Measurements from ENCODE around the gene R3HDM4.
"Not testable (repeated sequence)": the region's sequence is repeated elsewhere in the genome, so short reads cannot be mapped to it uniquely, and the experiment has no call there.

The R3HDM4 gene

DNA sequence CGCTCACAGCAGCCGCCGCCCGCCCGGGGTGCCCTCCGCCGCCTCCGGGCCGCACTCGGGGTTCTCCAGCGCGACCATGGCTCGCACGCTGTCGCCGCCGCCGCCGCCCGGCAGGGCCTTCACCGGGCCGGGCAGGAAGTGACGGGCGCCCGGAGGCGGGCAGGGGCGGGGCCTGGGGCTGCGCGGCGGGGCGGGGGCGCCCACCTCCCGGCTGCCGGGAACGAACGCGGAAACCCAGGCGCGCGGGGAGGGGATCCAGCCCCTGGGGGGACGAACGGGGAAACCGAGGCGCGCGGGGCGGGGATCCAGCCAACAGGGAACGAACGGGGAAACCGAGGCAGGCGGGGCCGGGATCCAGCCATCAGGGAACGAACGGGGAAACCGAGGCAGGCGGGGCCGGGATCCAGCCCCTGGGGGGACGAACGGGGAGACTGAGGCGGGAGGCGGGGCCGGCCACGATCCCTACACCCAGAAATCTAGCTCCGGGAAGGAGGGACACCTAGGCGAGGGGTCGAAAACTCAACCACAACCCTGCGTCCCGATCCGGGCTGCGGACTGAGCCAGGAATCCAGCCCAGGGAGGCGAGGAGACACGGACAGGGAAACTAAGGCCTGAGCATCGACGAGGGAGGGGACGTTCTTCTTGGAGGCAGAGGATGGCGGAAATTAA is at the start of gene R3HDM4:
R3HDM4 (minus strand) TSS at position 140 of the 669 bp plus-strand sequence; CDS start at position 78, 62 bp downstream.
- DNase-seq (ENCODE audit: low read depth in 2 of 2) = peak; percentile 71 to 73

- DNase-seq (ENCODE audit: low read depth in 2 of 2) = no peak
Measured at GRCh38 chr19:961866-962620, 49.0 kb upstream of the R3HDM4 start.

DNA sequence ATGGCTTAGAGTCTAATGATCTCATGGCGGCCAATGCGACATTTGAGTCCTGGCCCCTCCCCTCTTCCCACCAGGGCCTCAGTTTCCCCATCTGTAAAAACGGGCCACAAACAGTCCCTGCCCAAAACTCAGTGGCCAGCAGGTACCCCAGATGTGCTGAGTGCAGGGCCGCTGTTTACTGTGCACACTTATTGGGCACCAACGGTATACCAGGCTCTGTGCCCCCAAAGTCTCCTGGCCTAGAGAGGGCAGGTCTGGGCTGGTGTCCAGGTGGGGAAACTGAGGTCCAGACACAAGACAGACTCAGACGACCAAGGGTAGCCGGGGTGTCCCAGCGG is 47.6 kb upstream of the R3HDM4 start:
- no peak for DNase-seq (ENCODE audit: low read depth in 2 of 2)

DNA sequence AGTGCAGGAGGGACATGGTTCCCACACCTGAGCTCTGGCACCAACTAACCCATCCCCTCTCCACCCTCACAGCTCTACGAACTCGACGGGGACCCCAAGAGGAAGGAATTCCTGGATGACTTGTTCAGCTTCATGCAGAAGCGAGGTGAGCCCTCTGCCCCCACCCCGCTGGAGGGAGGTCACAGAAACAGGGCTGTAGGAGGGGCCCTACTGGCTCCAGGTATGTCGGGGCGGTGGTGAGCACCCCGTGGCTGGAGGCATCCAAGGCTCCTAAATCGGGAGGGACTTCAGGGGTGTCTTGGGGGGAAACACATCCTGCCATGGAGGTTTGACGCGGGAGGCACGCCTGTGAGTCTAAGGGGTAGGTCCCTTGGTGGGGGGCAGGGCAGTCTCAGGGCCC is 47.0 kb upstream of the R3HDM4 start:
- DNase-seq (ENCODE audit: low read depth in 2 of 2) = no peak

DNA sequence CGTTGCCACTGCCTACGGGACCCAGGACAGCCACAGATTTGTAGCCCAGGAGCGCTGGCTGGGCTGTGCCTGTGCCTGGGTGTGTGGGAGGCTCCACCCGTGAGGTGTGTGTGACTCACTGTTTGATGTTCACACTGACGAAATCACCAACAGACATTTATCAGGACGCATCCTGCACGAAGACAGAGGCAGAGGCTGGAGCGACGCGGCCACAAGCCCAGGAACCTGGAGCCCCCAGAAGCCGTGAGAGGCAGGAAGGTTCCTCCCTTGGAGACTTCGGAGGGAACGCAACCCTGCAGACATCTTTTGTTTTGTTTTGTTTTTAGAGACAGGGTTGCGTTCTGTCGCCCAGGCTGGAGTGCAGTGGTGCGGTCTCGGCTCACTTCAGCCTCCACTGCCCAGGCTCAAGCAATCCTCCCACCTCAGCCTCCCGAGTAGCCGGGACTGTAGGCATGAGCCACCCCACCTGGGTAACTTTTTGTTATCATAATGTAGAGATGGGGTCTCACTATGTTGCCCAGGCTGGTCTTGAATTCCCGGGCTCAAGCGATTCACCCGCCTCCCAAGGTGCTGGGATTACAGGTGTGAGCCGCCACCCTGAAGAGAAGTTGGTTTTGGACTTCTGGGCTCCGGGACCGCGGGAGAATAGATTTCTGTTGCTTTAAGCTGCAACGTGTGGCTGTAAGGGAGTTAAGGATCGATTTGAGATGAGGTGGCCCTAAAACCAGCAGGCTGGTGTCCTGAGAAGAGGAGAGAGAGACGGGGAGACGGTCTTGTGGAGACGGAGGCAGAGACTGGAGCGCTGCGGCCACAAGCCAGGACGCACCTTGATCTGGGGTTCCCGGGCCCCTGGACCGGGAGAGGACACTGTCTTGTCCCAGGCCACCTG is 46.2 kb upstream of the R3HDM4 start:
- DNase-seq (ENCODE audit: low read depth in 2 of 2) = no peak

- DNase-seq (ENCODE audit: low read depth in 2 of 2) = not testable (repeated sequence)
Measured at GRCh38 chr19:957578-957977, 44.6 kb upstream of the R3HDM4 start.

- no peak for DNase-seq (ENCODE audit: low read depth in 2 of 2)
Measured at GRCh38 chr19:956766-957440, 43.9 kb upstream of the R3HDM4 start.

- no peak for DNase-seq (ENCODE audit: low read depth in 2 of 2)
Measured at GRCh38 chr19:955803-956765, 43.1 kb upstream of the R3HDM4 start.

- no peak for DNase-seq (ENCODE audit: low read depth in 2 of 2)
Measured at GRCh38 chr19:954672-955494, 41.9 kb upstream of the R3HDM4 start.

- no peak for DNase-seq (ENCODE audit: low read depth in 2 of 2)
Measured at GRCh38 chr19:954272-954671, 41.3 kb upstream of the R3HDM4 start.

DNA sequence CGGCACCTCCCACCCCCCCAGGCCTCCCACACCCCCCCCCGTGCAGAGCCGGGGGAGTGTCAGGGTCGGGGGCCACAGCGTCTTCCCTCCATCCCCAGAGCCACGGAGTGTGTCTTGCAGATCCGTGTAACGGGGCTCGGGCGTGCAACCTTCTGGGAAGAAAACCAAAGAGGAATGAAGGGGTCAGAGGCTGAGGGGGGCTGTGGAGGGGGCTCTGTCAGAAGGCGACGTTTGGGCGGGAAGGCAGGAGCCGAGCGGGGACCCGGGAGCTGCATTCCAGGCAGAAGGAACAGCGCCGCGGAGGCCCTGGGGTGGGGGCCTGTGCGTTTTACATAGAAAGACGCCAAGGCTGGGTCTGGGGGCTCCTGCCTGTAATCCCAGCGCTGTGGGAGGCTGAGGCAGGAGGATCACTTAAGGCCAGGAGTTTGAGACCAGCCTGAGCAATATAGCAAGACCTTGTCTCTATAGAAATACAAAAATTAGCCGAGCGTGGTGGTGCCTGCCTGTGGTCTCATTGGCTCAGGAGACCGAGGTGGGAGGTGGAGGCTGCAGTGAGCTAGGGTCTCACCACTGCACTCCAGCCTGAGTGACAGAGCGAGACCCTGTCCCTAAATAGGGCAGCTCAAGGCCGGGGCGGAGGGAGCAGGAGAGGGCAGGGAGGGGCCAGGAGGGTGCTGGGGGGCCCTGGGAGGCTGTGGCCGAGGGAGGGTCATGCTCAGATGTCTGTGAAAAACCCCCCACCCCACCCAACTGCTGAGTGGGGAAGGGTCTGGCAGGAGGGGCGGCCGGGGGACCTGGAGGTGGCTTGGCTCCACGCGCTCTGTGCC is 40.6 kb upstream of the R3HDM4 start:
- no peak for DNase-seq (ENCODE audit: low read depth in 2 of 2)

GRCh38 chr19:952680-953444 is 39.8 kb upstream of the R3HDM4 start:
- DNase-seq (ENCODE audit: low read depth in 2 of 2) = no peak

DNA sequence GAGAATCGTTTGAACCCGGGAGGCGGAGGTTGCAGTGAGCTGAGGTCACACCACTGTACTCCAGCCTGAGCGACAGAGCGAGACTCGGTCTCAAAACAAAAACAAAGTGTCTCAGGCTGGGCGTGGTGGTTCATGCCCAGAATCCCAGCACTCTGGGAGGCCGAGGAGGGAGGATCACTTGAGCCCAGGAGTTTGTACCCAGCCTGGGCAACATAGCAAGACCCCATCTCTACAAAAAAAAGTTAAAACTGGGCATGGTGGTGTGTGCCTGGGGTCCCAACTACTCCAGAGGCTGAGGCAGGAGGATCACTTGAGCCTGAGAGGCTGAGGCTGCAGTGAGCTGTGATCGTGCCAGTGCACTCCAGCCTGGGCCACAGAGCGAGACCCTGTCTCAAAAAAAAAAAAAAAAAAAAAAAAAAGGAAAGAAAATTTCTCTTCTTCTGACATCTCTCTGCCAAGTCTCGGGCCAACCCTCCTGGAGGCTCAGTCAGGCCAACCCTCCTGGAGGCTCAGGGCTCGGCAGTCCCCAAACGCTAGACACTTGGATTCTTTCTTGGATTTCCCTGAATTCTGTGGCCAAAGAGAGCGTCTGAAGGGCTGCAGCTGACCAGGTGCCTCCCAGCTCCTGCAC is 39.1 kb upstream of the R3HDM4 start:
- DNase-seq (ENCODE audit: low read depth in 2 of 2) = no peak

- DNase-seq (ENCODE audit: low read depth in 2 of 2) = no peak
Measured at GRCh38 chr19:950352-951066, 37.5 kb upstream of the R3HDM4 start.

DNA sequence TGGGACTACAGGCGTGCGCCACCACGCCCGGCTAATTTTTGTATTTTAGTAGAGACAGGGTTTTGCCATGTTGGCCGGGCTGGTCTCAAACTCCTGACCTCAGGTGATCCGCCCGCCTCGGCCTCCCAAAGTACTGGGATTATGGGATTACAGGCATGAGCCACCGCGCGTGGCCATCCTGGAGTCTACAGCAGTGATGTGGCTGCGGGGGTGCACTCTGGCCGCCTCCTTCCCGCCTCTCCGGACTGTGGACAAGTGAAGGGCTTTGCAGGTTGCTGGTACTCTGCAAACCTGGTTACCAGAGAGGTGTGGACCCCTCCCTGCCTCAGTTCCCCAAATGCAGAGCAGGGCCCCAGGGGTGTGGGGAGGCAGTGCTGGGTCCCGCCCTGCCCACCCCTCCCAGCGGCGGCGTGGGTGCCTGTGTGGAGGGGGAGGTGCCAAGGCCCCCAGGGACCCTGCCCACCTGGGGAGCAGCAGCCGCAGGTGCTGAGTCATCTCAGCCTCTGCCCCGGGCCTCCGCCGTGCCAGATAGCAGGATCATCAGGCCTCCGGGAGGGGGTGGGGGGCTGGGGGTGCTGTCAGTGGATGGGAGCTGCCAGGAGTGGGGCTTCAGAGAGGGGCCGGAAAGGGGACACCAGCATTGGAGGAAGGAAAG is 36.0 kb upstream of the R3HDM4 start:
- DNase-seq (ENCODE audit: low read depth in 2 of 2) = no peak

DNA sequence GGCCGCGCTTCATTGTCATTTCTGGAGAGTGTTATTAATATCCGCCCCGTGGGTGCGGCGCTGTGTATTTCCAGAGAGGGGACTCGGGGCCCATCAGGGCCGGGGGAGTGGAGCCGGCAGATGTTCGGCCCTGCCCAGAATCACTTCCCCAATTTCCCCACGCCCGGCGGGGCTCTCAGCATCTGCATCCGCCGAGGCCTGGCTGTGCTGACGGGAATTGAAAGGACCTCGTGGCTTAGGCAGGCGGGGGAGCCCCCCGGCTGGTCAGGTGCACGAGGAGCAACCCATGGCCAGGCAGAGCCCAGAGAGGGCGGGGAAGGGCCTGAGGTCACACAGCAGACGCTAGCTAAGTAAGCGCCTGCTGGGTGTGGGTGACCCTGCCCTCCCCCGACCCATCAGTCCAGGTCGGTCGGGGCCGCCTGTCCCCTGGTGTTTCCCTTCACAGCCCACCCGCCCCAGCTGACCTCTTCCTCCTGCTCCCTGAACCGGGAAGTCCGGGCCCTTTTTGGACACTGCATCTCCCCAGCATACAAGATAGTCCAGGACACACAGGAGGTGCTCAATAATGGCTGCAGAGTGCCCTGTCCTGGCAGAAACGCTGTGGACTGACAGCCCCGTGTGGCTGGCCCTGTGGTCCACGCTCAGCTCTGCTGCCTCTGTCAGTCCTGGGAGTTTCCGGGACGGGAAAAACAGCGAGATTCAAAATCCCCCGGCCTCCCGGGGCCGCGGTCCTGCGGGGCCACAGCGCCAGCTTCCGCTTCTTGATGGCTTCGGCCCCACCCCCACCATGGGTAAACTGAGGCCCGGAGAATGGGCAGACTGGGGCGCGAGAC is 34.9 kb upstream of the R3HDM4 start:
- DNase-seq (ENCODE audit: low read depth in 2 of 2) = no peak

All from stimulated activated CD8-positive, alpha-beta memory T cell treated with anti-CD3 and anti-CD28 coated beads, Interleukin-7, amount 100 ng/mL, for 1 hour (primary cell).